Measurements from ENCODE around the gene ATP8B4.
"Not testable (repeated sequence)": the region's sequence is repeated elsewhere in the genome, so short reads cannot be mapped to it uniquely, and the experiment has no call there.

ATP8B4 gene

GRCh38 chr15:50003786-50004334 lies 115.2 kb downstream of the ATP8B4 start:
- peak; percentile 54 to 76 for DNase-seq

GRCh38 chr15:49991587-49991986 lies 127.4 kb downstream of the ATP8B4 start:
- no peak for DNase-seq

- no peak for DNase-seq
Measured at GRCh38 chr15:49990835-49991545, 128.0 kb downstream of the ATP8B4 start.

- no peak for DNase-seq
Measured at GRCh38 chr15:49989498-49989897, 129.5 kb downstream of the ATP8B4 start.

GRCh38 chr15:49988766-49989165 lies 130.3 kb downstream of the ATP8B4 start:
- no peak for DNase-seq

GRCh38 chr15:49987896-49988295 lies 131.1 kb downstream of the ATP8B4 start:
- DNase-seq, result no peak

GRCh38 chr15:49987198-49987785 lies 131.7 kb downstream of the ATP8B4 start:
- DNase-seq, result no peak

- no peak for DNase-seq
Measured at GRCh38 chr15:49986326-49986725, 132.7 kb downstream of the ATP8B4 start.

GRCh38 chr15:49985463-49985862 lies 133.6 kb downstream of the ATP8B4 start:
- DNase-seq, result no peak

- no peak for DNase-seq
Measured at GRCh38 chr15:49984436-49984835, 134.6 kb downstream of the ATP8B4 start.

GRCh38 chr15:49982584-49982983 lies 136.4 kb downstream of the ATP8B4 start:
- DNase-seq, result no peak

- no peak for DNase-seq
Measured at GRCh38 chr15:49979705-49980382, 139.2 kb downstream of the ATP8B4 start.

- DNase-seq, result no peak
Measured at GRCh38 chr15:49978121-49978520, 140.9 kb downstream of the ATP8B4 start.

- DNase-seq, result no peak
Measured at GRCh38 chr15:49977306-49977705, 141.7 kb downstream of the ATP8B4 start.

- no peak for DNase-seq
Measured at GRCh38 chr15:49964551-49964950, 154.5 kb downstream of the ATP8B4 start.

GRCh38 chr15:49964061-49964460 lies 155.0 kb downstream of the ATP8B4 start:
- DNase-seq, result no peak

- DNase-seq, result not testable (repeated sequence)
Measured at GRCh38 chr15:49963033-49963772, 155.8 kb downstream of the ATP8B4 start.

- no peak for DNase-seq
Measured at GRCh38 chr15:49962044-49962602, 156.9 kb downstream of the ATP8B4 start.

- DNase-seq, result no peak
Measured at GRCh38 chr15:49953421-49953820, 165.6 kb downstream of the ATP8B4 start.

- DNase-seq, result no peak
Measured at GRCh38 chr15:49946681-49947080, 172.4 kb downstream of the ATP8B4 start.

GRCh38 chr15:49934487-49934886 lies 184.5 kb downstream of the ATP8B4 start:
- DNase-seq, result no peak

GRCh38 chr15:49927189-49927861 lies 191.7 kb downstream of the ATP8B4 start:
- DNase-seq, result no peak
